DOHH2 (cell line): ENCODE results near the gene CCDC77.

ENCODE experiments used
- H3F3A ChIP-seq: fragments of 200-600 bp; sonication (generic), shearing (Covaris generic); 2 replicates; pipeline ENCODE4 v1.6.0; 2016; ENCODE audit warnings: antibody characterized with exemption, mild to moderate bottlenecking; ENCODE audit not compliant: control insufficient read depth, insufficient read depth
- H3K27ac ChIP-seq: fragments of 200-600 bp; sonication (generic); 2 replicates; pipeline ENCODE4 v1.5.1; 2014; ENCODE audit warnings: low read depth, mild to moderate bottlenecking, low read length, moderate library complexity
- H3K27me3 ChIP-seq: fragments of 200-600 bp; sonication (generic); 2 replicates; pipeline ENCODE4 v1.6.1; 2014; ENCODE audit warnings: mild to moderate bottlenecking, low read length, mixed read lengths; ENCODE audit not compliant: control insufficient read depth
- H3K36me3 ChIP-seq: fragments of 200-600 bp; sonication (generic); 2 replicates; pipeline ENCODE4 v1.6.1; 2014; ENCODE audit warnings: mild to moderate bottlenecking, low read length, moderate library complexity, mixed read lengths; ENCODE audit not compliant: control insufficient read depth
- H3K4me1 ChIP-seq: fragments of 200-600 bp; sonication (generic); 2 replicates; pipeline ENCODE4 v1.6.1; 2014; ENCODE audit warnings: mild to moderate bottlenecking, low read length, mixed read lengths; ENCODE audit not compliant: control insufficient read depth
- H3K4me2 ChIP-seq: fragments of 200-600 bp; sonication (generic); 2 replicates; pipeline ENCODE4 v1.6.0; 2014; ENCODE audit warnings: mild to moderate bottlenecking, low read length, moderate library complexity
- H3K4me3 ChIP-seq: fragments of 200-600 bp; sonication (generic); 2 replicates; pipeline ENCODE4 v1.5.1; 2014; ENCODE audit warnings: mild to moderate bottlenecking, low read length, mixed read lengths
- H3K79me2 ChIP-seq: fragments of 200-600 bp; sonication (generic); 2 replicates; pipeline ENCODE4 v1.6.1; 2014; ENCODE audit warnings: mild to moderate bottlenecking, low read length, mixed read lengths; ENCODE audit not compliant: control insufficient read depth
- H3K9me2 ChIP-seq: fragments of 200-600 bp; sonication (generic); replicated peaks from 2 replicates; pipeline ENCODE4 v1.6.1; 2014; ENCODE audit warnings: mild to moderate bottlenecking, low read length, mixed read lengths; ENCODE audit not compliant: control insufficient read depth
- H3K9me3 ChIP-seq: fragments of 200-600 bp; sonication (generic); 2 replicates; pipeline ENCODE4 v1.6.1; 2014; ENCODE audit warnings: antibody characterized with exemption, low read length, mixed read lengths; ENCODE audit not compliant: control insufficient read depth, insufficient read depth
- H4K20me1 ChIP-seq: fragments of 200-600 bp; sonication (generic); 2 replicates; pipeline ENCODE4 v1.6.0; 2014; ENCODE audit warnings: low read depth, mild to moderate bottlenecking, antibody characterized with exemption, low read length, moderate library complexity; ENCODE audit not compliant: control insufficient read depth, insufficient read depth
- EZH2phosphoT487 ChIP-seq: fragments of 200-600 bp; sonication (generic); IDR thresholded peaks from 2 replicates; pipeline ENCODE4 v1.6.1; 2017; ENCODE audit warnings: borderline replicate concordance, mild to moderate bottlenecking, antibody characterized with exemption, low read length, moderate library complexity, mixed read lengths
- TF ChIP-seq, protein P1 (sequence below): fragments of 200-600 bp; sonication (generic); IDR thresholded peaks from one replicate; pipeline ENCODE4 v1.5.1; 2014; ENCODE audit warnings: antibody characterized with exemption, mild to moderate bottlenecking, low read depth, low read length; ENCODE audit not compliant: poor library complexity, severe bottlenecking

CCDC77 gene

DNA sequence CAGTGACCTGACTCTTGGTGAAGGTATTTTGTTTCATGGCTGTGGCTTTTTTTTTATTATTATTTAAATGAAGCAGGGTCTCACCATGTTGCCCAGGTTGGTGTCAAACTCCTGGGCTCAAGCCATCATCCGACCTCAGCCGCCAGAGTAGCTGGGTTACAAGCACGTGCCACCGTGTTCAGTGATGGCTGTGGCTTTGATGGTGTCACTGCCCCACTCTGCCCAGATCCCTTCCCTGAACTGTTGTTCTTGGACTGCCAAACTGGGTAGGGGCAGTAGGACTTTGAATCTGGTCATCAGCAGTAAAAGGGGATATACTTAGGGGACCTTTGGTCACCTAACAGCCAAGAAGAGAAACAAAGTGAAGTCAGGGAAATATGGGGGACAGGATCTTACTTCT is 77.7 kb downstream of the CCDC77 start:
- Histone ChIP-seq H3K27ac (no peak overlapping the region), H3K9me3 (no peaks in the 10 kb centered on the region), H3K79me2 (no peaks in the 10 kb centered on the region), H3F3A (no peaks in the 10 kb centered on the region), H4K20me1 (no peaks in the 10 kb centered on the region), H3K4me1 (peaks cover 46% of the 10 kb centered on the region), H3K9me2 (no peaks in the 10 kb centered on the region), H3K4me2 (no peak overlapping the region), H3K36me3 (no peaks in the 10 kb centered on the region), H3K4me3 (no peak overlapping the region), H3K27me3 (0 out of 2 replicates have a peak, but pooled peaks cover 3% of the 10 kb centered on the region)
- TF ChIP-seq, protein P1, sequence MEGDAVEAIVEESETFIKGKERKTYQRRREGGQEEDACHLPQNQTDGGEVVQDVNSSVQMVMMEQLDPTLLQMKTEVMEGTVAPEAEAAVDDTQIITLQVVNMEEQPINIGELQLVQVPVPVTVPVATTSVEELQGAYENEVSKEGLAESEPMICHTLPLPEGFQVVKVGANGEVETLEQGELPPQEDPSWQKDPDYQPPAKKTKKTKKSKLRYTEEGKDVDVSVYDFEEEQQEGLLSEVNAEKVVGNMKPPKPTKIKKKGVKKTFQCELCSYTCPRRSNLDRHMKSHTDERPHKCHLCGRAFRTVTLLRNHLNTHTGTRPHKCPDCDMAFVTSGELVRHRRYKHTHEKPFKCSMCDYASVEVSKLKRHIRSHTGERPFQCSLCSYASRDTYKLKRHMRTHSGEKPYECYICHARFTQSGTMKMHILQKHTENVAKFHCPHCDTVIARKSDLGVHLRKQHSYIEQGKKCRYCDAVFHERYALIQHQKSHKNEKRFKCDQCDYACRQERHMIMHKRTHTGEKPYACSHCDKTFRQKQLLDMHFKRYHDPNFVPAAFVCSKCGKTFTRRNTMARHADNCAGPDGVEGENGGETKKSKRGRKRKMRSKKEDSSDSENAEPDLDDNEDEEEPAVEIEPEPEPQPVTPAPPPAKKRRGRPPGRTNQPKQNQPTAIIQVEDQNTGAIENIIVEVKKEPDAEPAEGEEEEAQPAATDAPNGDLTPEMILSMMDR: no peak
- TF ChIP-seq EZH2phosphoT487: no peak

DNA sequence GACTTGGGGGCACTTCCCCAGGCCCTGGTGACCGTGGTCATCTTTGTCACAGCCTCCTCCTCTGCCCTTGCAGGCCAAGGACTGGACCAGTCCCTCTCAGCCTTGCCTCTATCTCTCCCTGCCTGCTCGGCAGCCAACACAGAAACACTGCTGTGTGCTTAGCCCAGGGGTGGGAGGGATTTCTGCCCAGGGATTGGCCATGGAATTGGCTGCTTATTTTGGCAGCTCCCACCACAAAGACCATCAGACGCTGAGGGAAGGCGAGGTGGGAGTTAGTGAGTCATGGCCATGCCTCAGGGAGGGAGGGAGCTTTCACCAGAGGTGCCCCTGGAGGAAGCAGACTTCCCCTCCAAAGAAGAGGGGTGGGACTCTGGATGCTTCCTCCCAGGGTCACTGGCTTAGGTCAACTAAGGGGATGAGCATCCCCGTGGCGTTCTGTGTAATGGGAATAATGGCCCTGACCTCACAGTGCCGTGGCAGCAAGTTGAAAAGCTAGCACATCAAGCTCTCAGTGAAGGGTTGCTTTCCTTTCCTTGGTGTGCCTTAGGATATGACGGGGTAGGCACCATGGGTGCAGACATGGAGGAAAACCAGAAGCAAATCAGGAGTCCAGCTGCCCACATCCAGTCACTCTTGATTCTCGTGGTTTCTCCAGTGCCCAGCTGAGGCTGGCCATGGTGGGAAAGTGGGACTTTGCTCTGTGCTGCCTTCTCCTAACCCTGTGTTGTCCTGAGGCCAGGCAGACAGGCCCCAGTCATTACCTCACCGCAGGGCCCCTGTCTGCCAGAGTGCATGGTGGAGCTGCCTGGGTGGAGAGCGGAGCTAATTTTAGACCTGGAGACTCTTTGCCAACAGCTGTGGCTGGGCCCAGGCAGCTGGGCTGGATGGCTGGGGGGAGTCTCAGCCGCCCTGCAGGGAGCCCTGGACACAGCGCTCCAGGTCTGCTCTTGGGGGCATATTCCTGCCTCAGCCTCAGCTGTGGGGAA is 79.7 kb downstream of the CCDC77 start:
- Histone ChIP-seq H3K79me2 (no peaks in the 10 kb centered on the region), H4K20me1 (no peaks in the 10 kb centered on the region), H3K4me3 (no peak overlapping the region), H3K36me3 (no peaks in the 10 kb centered on the region), H3F3A (no peaks in the 10 kb centered on the region), H3K27me3 (0 out of 2 replicates have a peak, but pooled peaks cover 6% of the 10 kb centered on the region), H3K4me1 (peaks cover 29% of the 10 kb centered on the region), H3K9me2 (no peaks in the 10 kb centered on the region), H3K27ac (no peak overlapping the region), H3K4me2 (no peak overlapping the region), H3K9me3 (no peaks in the 10 kb centered on the region)
- TF ChIP-seq EZH2phosphoT487: no peak
- TF ChIP-seq, protein P1: no peak

DNA sequence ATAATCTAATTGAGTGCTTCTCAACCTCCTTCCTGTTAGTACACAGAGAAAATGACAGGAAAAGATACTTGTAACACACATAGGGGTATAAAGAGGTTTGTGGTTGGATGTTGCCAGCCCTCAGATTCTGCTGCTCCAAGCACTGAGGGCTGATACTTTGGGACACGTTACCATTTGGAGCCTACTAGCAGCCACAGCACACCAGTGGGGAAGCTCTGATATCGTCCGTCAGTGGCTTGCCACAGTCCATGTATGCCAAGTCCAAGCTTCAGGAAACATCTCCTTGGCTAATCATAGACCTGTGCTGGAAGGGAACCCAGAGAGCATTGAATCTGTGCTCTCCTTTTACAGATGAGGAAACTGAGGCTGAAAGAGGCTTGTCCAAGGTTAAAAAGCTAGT is 80.6 kb downstream of the CCDC77 start:
- H3K4me3 ChIP-seq: no peak overlapping the region
- H4K20me1 ChIP-seq: no peaks in the 10 kb centered on the region
- H3K79me2 ChIP-seq: no peaks in the 10 kb centered on the region
- H3K27ac ChIP-seq: no peak overlapping the region
- H3K9me2 ChIP-seq: no peaks in the 10 kb centered on the region
- H3K9me3 ChIP-seq: no peaks in the 10 kb centered on the region
- TF ChIP-seq, protein P1: no peak
- TF ChIP-seq EZH2phosphoT487: no peak
- H3K36me3 ChIP-seq: no peaks in the 10 kb centered on the region
- H3K4me2 ChIP-seq: no peak overlapping the region
- no peaks in the 10 kb centered on the region for H3F3A ChIP-seq
- H3K27me3 ChIP-seq: peaks cover 6% of the 10 kb centered on the region; the same call in 1 of the 2 replicates
- peaks cover 25% of the 10 kb centered on the region for H3K4me1 ChIP-seq
